Fibroblast of lung (primary cell): Measurements from ENCODE around the gene EEF2. TPM values are rescaled to one million over a fixed set of nuclear protein-coding genes. Genes with fewer than 3 reads are reported as not detected.

Source experiments
- DNase-seq, 2 donors: peaks; one replicate each; pipeline versions ENCODE4 v3.0.0 to v3.0.0-alpha.2; 2010; ENCODE audit warnings: low read depth in 2 of 2
- H2AFZ ChIP-seq: 2 replicates; pipeline ENCODE4 v1.5.1; 2012; ENCODE audit warnings: low read length, control low read depth, inconsistent platforms
- H3K27ac ChIP-seq: 2 replicates; pipeline ENCODE4 v1.5.1; 2011; ENCODE audit warnings: low read length, control low read depth; ENCODE audit not compliant: insufficient read depth
- H3K27me3 ChIP-seq: 2 replicates; pipeline ENCODE4 v1.5.1; 2011; ENCODE audit warnings: mild to moderate bottlenecking, low read length; ENCODE audit not compliant: control insufficient read depth, insufficient read depth
- H3K36me3 ChIP-seq: 2 replicates; pipeline ENCODE4 v1.5.1; 2011; ENCODE audit warnings: low read length; ENCODE audit not compliant: control insufficient read depth, insufficient read depth
- H3K4me1 ChIP-seq: 2 replicates; pipeline ENCODE4 v1.5.1; 2011; ENCODE audit warnings: low read length; ENCODE audit not compliant: control insufficient read depth, insufficient read depth; ENCODE audit errors: extremely low read depth
- H3K4me2 ChIP-seq: 2 replicates; pipeline ENCODE4 v1.5.1; 2011; ENCODE audit warnings: low read length, control low read depth; ENCODE audit not compliant: insufficient read depth; ENCODE audit errors: extremely low read depth
- H3K4me3 ChIP-seq, 4 experiments: fragments of 200-600 bp in 1 of 4; sonication (generic) in 1 of 4; replicated peaks in 1 of 4; 2 replicates each; pipeline ENCODE4 v1.5.1; 2011 to 2016; ENCODE audit warnings: low read length in 4 of 4, low read depth in 3 of 4, mild to moderate bottlenecking in 3 of 4, control low read depth in 2 of 4, inconsistent platforms in 1 of 4, mixed read lengths in 1 of 4; ENCODE audit not compliant: insufficient read depth in 1 of 4; ENCODE audit errors: control extremely low read depth in 1 of 4
- H3K79me2 ChIP-seq: 2 replicates; pipeline ENCODE4 v1.5.1; 2012; ENCODE audit warnings: mild to moderate bottlenecking, low read length, inconsistent platforms; ENCODE audit not compliant: control insufficient read depth, insufficient read depth
- H3K9ac ChIP-seq: 2 replicates; pipeline ENCODE4 v1.5.1; 2011; ENCODE audit warnings: mild to moderate bottlenecking, low read length, control low read depth; ENCODE audit not compliant: insufficient read depth
- H3K9me3 ChIP-seq: 2 replicates; pipeline ENCODE4 v1.5.1; 2012; ENCODE audit warnings: low read depth, low read length; ENCODE audit not compliant: control insufficient read depth, insufficient read depth
- H4K20me1 ChIP-seq: 2 replicates; pipeline ENCODE4 v1.5.1; 2011; ENCODE audit warnings: low read length; ENCODE audit not compliant: control insufficient read depth, insufficient read depth; ENCODE audit errors: extremely low read depth
- CTCF ChIP-seq, 2 donors: IDR thresholded peaks in 1 of 2; conservative IDR thresholded peaks in 1 of 2; 1 replicate in 1 of 2; 2 replicates in 1 of 2; pipeline ENCODE4 v1.5.1; 2011 to 2012; ENCODE audit warnings: low read length in 2 of 2, control low read depth in 1 of 2, inconsistent platforms in 1 of 2, low read depth in 1 of 2, mild to moderate bottlenecking in 1 of 2
- EZH2 ChIP-seq: IDR thresholded peaks from 2 replicates; pipeline ENCODE4 v1.5.1; 2012; ENCODE audit warnings: low read length, control low read depth, mild to moderate bottlenecking; ENCODE audit errors: missing control alignments
- polyA plus RNA-seq, 2 donors: library from polyadenylated mRNA; depleted of rRNA in 1 of 2; stranded (reverse) in 1 of 2; unstranded in 1 of 2; fragments of >200 nt; gene quantifications; 2 replicates each; pipeline ENCODE4 v1.2.1, GENCODE V29; 2011 to 2012; ENCODE audit warnings: missing spikeins in 1 of 2
- total RNA-seq: library from RNA; depleted of rRNA; stranded (reverse); fragments of >200 nt; gene quantifications from 2 replicates; pipeline ENCODE4 v1.2.1, GENCODE V29; 2014

Gene EEF2
- total and polyA plus RNA-seq, 2 donors (not counting 1 experiment from before 2014, with no cell fraction given) = 976 to 2,646 TPM

- Histone ChIP-seq H3K9ac (no peak overlapping the region), H3K79me2 (peaks cover 80% of the 10 kb centered on the region), H2AFZ (no peak overlapping the region), H3K4me2 (peak overlapping the region; percentile 44), H3K4me1 (peaks cover 22% of the 10 kb centered on the region), H3K9me3 (no peaks in the 10 kb centered on the region), H3K36me3 (peaks cover 66% of the 10 kb centered on the region), H3K4me3 (peak overlapping the region in 1 of 4 experiments; percentile 20), H3K27me3 (no peaks in the 10 kb centered on the region), H4K20me1 (peaks cover 9% of the 10 kb centered on the region), H3K27ac (peak overlapping the region; percentile 94)
- no peak for DNase-seq
- no peak for TF ChIP-seq CTCF (conservative IDR thresholded peaks at IDR 0.05 in 1 of 2, IDR thresholded peaks at IDR 0.05 in 1 of 2; ENCODE audit: low read depth in 1 of 2, low read length in 2 of 2)
- TF ChIP-seq EZH2 = no peak
Observed at GRCh38 chr19:3981736-3982681, 3.3 kb downstream of the EEF2 start.

GRCh38 chr19:3981373-3981735, 3.9 kb downstream of the EEF2 start:
- Histone ChIP-seq H3K36me3 (peaks cover 73% of the 10 kb centered on the region), H3K9me3 (no peaks in the 10 kb centered on the region), H4K20me1 (peaks cover 9% of the 10 kb centered on the region), H3K79me2 (peaks cover 86% of the 10 kb centered on the region), H3K4me3 (no peak overlapping the region), H3K27ac (no peak overlapping the region), H3K4me2 (no peak overlapping the region), H2AFZ (no peak overlapping the region), H3K27me3 (no peaks in the 10 kb centered on the region), H3K9ac (no peak overlapping the region), H3K4me1 (peaks cover 19% of the 10 kb centered on the region)
- no peak for DNase-seq
- no peak for TF ChIP-seq CTCF (conservative IDR thresholded peaks at IDR 0.05 in 1 of 2, IDR thresholded peaks at IDR 0.05 in 1 of 2; ENCODE audit: low read depth in 1 of 2, low read length in 2 of 2)
- TF ChIP-seq EZH2 = no peak

GRCh38 chr19:3980353-3981251, 4.7 kb downstream of the EEF2 start:
- H3K9me3 ChIP-seq = no peaks in the 10 kb centered on the region
- TF ChIP-seq CTCF (conservative IDR thresholded peaks at IDR 0.05 in 1 of 2, IDR thresholded peaks at IDR 0.05 in 1 of 2; ENCODE audit: low read depth in 1 of 2, low read length in 2 of 2) (no peak), EZH2 (no peak)
- H3K4me2 ChIP-seq = no peak overlapping the region
- H3K4me1 ChIP-seq = peaks cover 14% of the 10 kb centered on the region
- no peaks in the 10 kb centered on the region for H3K27me3 ChIP-seq
- DNase-seq = no peak
- H4K20me1 ChIP-seq = peaks cover 9% of the 10 kb centered on the region
- H2AFZ ChIP-seq = no peak overlapping the region
- no peak overlapping the region for H3K4me3 ChIP-seq
- H3K9ac ChIP-seq = no peak overlapping the region
- peaks cover 77% of the 10 kb centered on the region for H3K36me3 ChIP-seq
- H3K27ac ChIP-seq = no peak overlapping the region
- H3K79me2 ChIP-seq = peaks cover 92% of the 10 kb centered on the region
